Fibroblast of lung (primary cell): ENCODE data around the gene TAS2R4. TPM values are rescaled to one million over a fixed set of nuclear protein-coding genes. Genes with fewer than 3 reads are reported as not detected.
A peak's percentile ranks its signal among the peaks of the same experiment; 100 is the strongest.
"Not testable (repeated sequence)": the region's sequence is repeated elsewhere in the genome, so short reads cannot be mapped to it uniquely, and the experiment has no call there.

ENCODE experiments used
- DNase-seq, 2 donors: peaks; one replicate each; pipeline versions ENCODE4 v3.0.0 to v3.0.0-alpha.2; 2010; ENCODE audit warnings: low read depth in 2 of 2
- H2AFZ ChIP-seq: 2 replicates; pipeline ENCODE4 v1.5.1; 2012; ENCODE audit warnings: low read length, control low read depth, inconsistent platforms
- H3K27ac ChIP-seq: 2 replicates; pipeline ENCODE4 v1.5.1; 2011; ENCODE audit warnings: low read length, control low read depth; ENCODE audit not compliant: insufficient read depth
- H3K27me3 ChIP-seq: 2 replicates; pipeline ENCODE4 v1.5.1; 2011; ENCODE audit warnings: mild to moderate bottlenecking, low read length; ENCODE audit not compliant: control insufficient read depth, insufficient read depth
- H3K36me3 ChIP-seq: 2 replicates; pipeline ENCODE4 v1.5.1; 2011; ENCODE audit warnings: low read length; ENCODE audit not compliant: control insufficient read depth, insufficient read depth
- H3K4me1 ChIP-seq: 2 replicates; pipeline ENCODE4 v1.5.1; 2011; ENCODE audit warnings: low read length; ENCODE audit not compliant: control insufficient read depth, insufficient read depth; ENCODE audit errors: extremely low read depth
- H3K4me2 ChIP-seq: 2 replicates; pipeline ENCODE4 v1.5.1; 2011; ENCODE audit warnings: low read length, control low read depth; ENCODE audit not compliant: insufficient read depth; ENCODE audit errors: extremely low read depth
- H3K4me3 ChIP-seq, 4 experiments: fragments of 200-600 bp in 1 of 4; sonication (generic) in 1 of 4; replicated peaks in 1 of 4; 2 replicates each; pipeline ENCODE4 v1.5.1; 2011 to 2016; ENCODE audit warnings: low read length in 4 of 4, low read depth in 3 of 4, mild to moderate bottlenecking in 3 of 4, control low read depth in 2 of 4, inconsistent platforms in 1 of 4, mixed read lengths in 1 of 4; ENCODE audit not compliant: insufficient read depth in 1 of 4; ENCODE audit errors: control extremely low read depth in 1 of 4
- H3K79me2 ChIP-seq: 2 replicates; pipeline ENCODE4 v1.5.1; 2012; ENCODE audit warnings: mild to moderate bottlenecking, low read length, inconsistent platforms; ENCODE audit not compliant: control insufficient read depth, insufficient read depth
- H3K9ac ChIP-seq: 2 replicates; pipeline ENCODE4 v1.5.1; 2011; ENCODE audit warnings: mild to moderate bottlenecking, low read length, control low read depth; ENCODE audit not compliant: insufficient read depth
- H3K9me3 ChIP-seq: 2 replicates; pipeline ENCODE4 v1.5.1; 2012; ENCODE audit warnings: low read depth, low read length; ENCODE audit not compliant: control insufficient read depth, insufficient read depth
- H4K20me1 ChIP-seq: 2 replicates; pipeline ENCODE4 v1.5.1; 2011; ENCODE audit warnings: low read length; ENCODE audit not compliant: control insufficient read depth, insufficient read depth; ENCODE audit errors: extremely low read depth
- EZH2 ChIP-seq: IDR thresholded peaks from 2 replicates; pipeline ENCODE4 v1.5.1; 2012; ENCODE audit warnings: low read length, control low read depth, mild to moderate bottlenecking; ENCODE audit errors: missing control alignments
- polyA plus RNA-seq, 2 donors: library from polyadenylated mRNA; depleted of rRNA in 1 of 2; stranded (reverse) in 1 of 2; unstranded in 1 of 2; fragments of >200 nt; gene quantifications; 2 replicates each; pipeline ENCODE4 v1.2.1, GENCODE V29; 2011 to 2012; ENCODE audit warnings: missing spikeins in 1 of 2
- total RNA-seq: library from RNA; depleted of rRNA; stranded (reverse); fragments of >200 nt; gene quantifications from 2 replicates; pipeline ENCODE4 v1.2.1, GENCODE V29; 2014
- TF ChIP-seq, protein P1 (sequence below), 2 donors: IDR thresholded peaks in 1 of 2; conservative IDR thresholded peaks in 1 of 2; 1 replicate in 1 of 2; 2 replicates in 1 of 2; pipeline ENCODE4 v1.5.1; 2011 to 2012; ENCODE audit warnings: low read length in 2 of 2, control low read depth in 1 of 2, inconsistent platforms in 1 of 2, low read depth in 1 of 2, mild to moderate bottlenecking in 1 of 2

TAS2R4 gene
- total and polyA plus RNA-seq, 2 donors (not counting 1 experiment from before 2014, with no cell fraction given), result 0.06 to 1.5 TPM

- Histone ChIP-seq H2AFZ (no peak overlapping the region), H3K36me3 (peaks cover 8% of the 10 kb centered on the region), H3K4me2 (no peak overlapping the region), H3K9ac (no peak overlapping the region), H3K9me3 (no peaks in the 10 kb centered on the region), H3K4me3 (no peak overlapping the region), H3K27me3 (no peaks in the 10 kb centered on the region), H3K4me1 (no peaks in the 10 kb centered on the region), H4K20me1 (no peaks in the 10 kb centered on the region), H3K79me2 (no peaks in the 10 kb centered on the region), H3K27ac (no peak overlapping the region)
- DNase-seq, result peak; percentile 3 to 33
- TF ChIP-seq, protein P1, sequence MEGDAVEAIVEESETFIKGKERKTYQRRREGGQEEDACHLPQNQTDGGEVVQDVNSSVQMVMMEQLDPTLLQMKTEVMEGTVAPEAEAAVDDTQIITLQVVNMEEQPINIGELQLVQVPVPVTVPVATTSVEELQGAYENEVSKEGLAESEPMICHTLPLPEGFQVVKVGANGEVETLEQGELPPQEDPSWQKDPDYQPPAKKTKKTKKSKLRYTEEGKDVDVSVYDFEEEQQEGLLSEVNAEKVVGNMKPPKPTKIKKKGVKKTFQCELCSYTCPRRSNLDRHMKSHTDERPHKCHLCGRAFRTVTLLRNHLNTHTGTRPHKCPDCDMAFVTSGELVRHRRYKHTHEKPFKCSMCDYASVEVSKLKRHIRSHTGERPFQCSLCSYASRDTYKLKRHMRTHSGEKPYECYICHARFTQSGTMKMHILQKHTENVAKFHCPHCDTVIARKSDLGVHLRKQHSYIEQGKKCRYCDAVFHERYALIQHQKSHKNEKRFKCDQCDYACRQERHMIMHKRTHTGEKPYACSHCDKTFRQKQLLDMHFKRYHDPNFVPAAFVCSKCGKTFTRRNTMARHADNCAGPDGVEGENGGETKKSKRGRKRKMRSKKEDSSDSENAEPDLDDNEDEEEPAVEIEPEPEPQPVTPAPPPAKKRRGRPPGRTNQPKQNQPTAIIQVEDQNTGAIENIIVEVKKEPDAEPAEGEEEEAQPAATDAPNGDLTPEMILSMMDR (conservative IDR thresholded peaks at IDR 0.05 in 1 of 2, IDR thresholded peaks at IDR 0.05 in 1 of 2; ENCODE audit: low read depth in 1 of 2, low read length in 2 of 2), result peak; percentile 15 to 48
- TF ChIP-seq EZH2, result no peak
These were observed 21.5 kb upstream of the TAS2R4 start for GRCh38 chr7:141754939-141755338.

DNA sequence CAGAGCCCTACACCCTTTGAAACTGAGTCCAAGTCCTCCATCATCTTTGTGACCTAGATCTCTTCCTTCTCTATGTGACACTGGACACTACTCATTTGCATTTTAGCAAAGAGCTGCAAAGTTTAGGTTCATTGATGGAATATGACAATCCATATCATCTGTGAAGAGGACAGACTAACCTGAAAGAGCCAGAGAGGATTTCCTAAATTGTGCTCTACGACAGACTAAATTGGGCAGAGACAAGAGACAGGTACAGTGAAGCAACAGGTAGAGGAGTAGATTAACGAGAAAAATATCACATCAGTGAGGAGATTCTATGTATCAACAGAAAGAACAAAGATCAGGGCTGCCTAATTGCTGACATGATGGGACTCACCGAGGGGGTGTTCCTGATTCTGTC is 12.7 kb upstream of the TAS2R4 start, which contains the start of gene TAS2R3:
TAS2R3 (plus strand) TSS at position 301 of the 400 bp plus-strand sequence; CDS start at position 363, 62 bp downstream.
- Histone ChIP-seq H3K27me3 (no peaks in the 10 kb centered on the region), H4K20me1 (no peaks in the 10 kb centered on the region), H3K9ac (no peak within 1 kb of the TSS), H3K79me2 (no peaks in the 10 kb centered on the region), H2AFZ (no peak within 1 kb of the TSS), H3K9me3 (no peaks in the 10 kb centered on the region), H3K27ac (no peak within 1 kb of the TSS), H3K4me1 (no peaks in the 10 kb centered on the region), H3K4me2 (no peak within 1 kb of the TSS), H3K4me3 (no peak within 1 kb of the TSS), H3K36me3 (no peaks in the 10 kb centered on the region)
- DNase-seq, result no peak
- TF ChIP-seq EZH2, result no peak
- TF ChIP-seq, protein P1 (conservative IDR thresholded peaks at IDR 0.05 in 1 of 2, IDR thresholded peaks at IDR 0.05 in 1 of 2; ENCODE audit: low read depth in 1 of 2, low read length in 2 of 2), result no peak

DNA sequence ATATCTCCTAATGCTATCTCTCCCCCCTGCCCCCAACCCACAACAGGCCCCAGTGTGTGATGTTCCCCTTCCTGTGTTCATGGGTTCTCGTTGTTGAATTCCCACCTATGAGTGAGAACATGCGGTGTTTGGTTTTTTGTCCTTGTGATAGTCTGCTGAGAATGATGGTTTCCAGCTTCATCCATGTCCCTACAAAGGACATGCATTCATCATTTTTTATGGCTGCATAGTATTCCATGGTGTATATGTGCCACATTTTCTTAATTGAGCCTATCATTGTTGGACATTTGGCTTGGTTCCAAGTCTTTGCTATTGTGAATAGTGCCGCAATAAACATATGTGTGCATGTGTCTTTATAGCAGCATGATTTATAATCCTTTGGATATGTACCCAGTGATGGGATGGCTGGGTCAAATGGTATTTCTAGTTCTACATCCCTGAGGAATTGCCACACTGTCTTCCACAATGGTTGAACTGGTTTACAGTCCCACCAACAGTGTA is 6.3 kb upstream of the TAS2R4 start:
- H3K79me2 ChIP-seq, H3K27ac ChIP-seq, H3K9ac ChIP-seq, H3K36me3 ChIP-seq, DNase-seq, H3K4me3 ChIP-seq, H2AFZ ChIP-seq, H4K20me1 ChIP-seq, H3K4me2 ChIP-seq, H3K4me1 ChIP-seq, H3K9me3 ChIP-seq, H3K27me3 ChIP-seq: not testable (repeated sequence)
